Tibial nerve (tissue), 4 donors: Measurements from ENCODE around the gene SESN2. TPM values are rescaled to one million over a fixed set of nuclear protein-coding genes. Genes with fewer than 3 reads are reported as not detected.

Experiments used
- DNase-seq, 2 donors: peaks; one replicate each; pipeline ENCODE4 v3.0.0-alpha.2; 2019; ENCODE audit warnings: low spot score in 2 of 2
- H3K27ac ChIP-seq, 4 donors: fragments of 200-600 bp; sonication (generic) in 3 of 4; one replicate each; pipeline ENCODE4 v1.5.1; 2017 to 2019; ENCODE audit warnings: mild to moderate bottlenecking in 1 of 4
- H3K27me3 ChIP-seq, 2 donors: fragments of 200-600 bp; sonication (generic) in 1 of 2; one replicate each; pipeline versions ENCODE4 v1.5.1 to v1.6.0; 2017 to 2019
- H3K36me3 ChIP-seq, 3 donors: fragments of 200-600 bp; sonication (generic); one replicate each; pipeline ENCODE4 v1.5.1; 2018 to 2019
- H3K4me1 ChIP-seq, 4 donors: fragments of 200-600 bp; sonication (generic) in 3 of 4; one replicate each; pipeline ENCODE4 v1.5.1; 2017 to 2019
- H3K4me3 ChIP-seq, 4 donors: fragments of 200-600 bp; sonication (generic) in 3 of 4; one replicate each; pipeline ENCODE4 v1.5.1; 2017 to 2019; ENCODE audit warnings: mild to moderate bottlenecking in 1 of 4, moderate library complexity in 1 of 4
- H3K9me3 ChIP-seq, 4 donors: fragments of 200-600 bp; sonication (generic) in 3 of 4; one replicate each; pipeline ENCODE4 v1.5.1; 2017 to 2019
- EP300 ChIP-seq, 2 donors: sonication (generic); formaldehyde crosslinking; IDR thresholded peaks; one replicate each; pipeline ENCODE4 v1.6.1; 2017; ENCODE audit warnings: antibody characterized with exemption in 2 of 2, mild to moderate bottlenecking in 1 of 2
- POLR2A ChIP-seq, 2 donors: fragments of 450-650 bp; IDR thresholded peaks; one replicate each; pipeline ENCODE4 v1.6.1; 2017; ENCODE audit warnings: antibody characterized with exemption in 2 of 2, mild to moderate bottlenecking in 2 of 2, moderate library complexity in 2 of 2
- WGBS, 2 donors: methylation state at CpG; one replicate each; pipeline ENCODE4 v1.1.5; 2018; 5-methylcytosine and 5-hydroxymethylcytosine counted together
- total RNA-seq, 4 donors: library from RNA; depleted of rRNA; stranded (reverse); fragments of >200 nt; gene quantifications; one replicate each; pipeline ENCODE4 v1.1.0, GENCODE V29; 2016
- TF ChIP-seq, protein P1 (sequence below), 5 experiments: fragments of 200-600 bp in 3 of 5; fragments of 450-650 bp in 2 of 5; sonication (generic) in 3 of 5; IDR thresholded peaks; one replicate each; pipeline ENCODE4 v1.5.1; 2016 to 2019; ENCODE audit warnings: antibody characterized with exemption in 5 of 5, mild to moderate bottlenecking in 3 of 5, moderate library complexity in 2 of 5

SESN2 gene
- total RNA-seq, 4 donors from 2014 or later, result 6.9 to 16.2 (median 8.9) TPM

DNA sequence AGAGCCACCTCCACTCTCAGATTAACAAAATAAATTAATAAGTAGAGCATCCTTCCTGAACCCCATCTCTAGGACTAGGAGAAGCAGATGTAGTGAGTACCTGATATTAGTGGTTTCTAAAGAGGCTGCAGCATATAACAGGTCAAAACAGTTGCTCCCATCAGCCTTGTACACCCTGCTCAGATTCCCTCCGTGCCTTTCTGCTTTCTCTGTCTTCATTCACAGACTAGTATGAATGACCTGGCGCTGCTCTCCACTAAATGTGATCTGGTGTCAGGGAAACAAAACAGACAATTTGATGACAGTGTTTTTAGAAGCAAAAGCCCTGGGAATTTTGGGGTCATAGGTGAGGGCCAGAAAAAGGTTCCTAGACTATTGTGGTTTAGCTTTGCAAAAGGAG lies 8.3 kb downstream of the SESN2 start:
- Histone ChIP-seq H3K36me3 (peaks cover 0 to 26% (median 0%) of the 10 kb centered on the region in 3 donors), H3K9me3 (no peaks in the 10 kb centered on the region), H3K27ac (no peak overlapping the region), H3K4me3 (no peak overlapping the region), H3K4me1 (no peaks in the 10 kb centered on the region), H3K27me3 (no peaks in the 10 kb centered on the region)
- 79 to 80% methylated on average over 2 of the region's 2 CpGs for WGBS, 2 donors
- DNase-seq, result no peak
- TF ChIP-seq EP300 (IDR thresholded peaks at IDR 0.05) (no peak), POLR2A (IDR thresholded peaks at IDR 0.05) (no peak)
- TF ChIP-seq, protein P1, sequence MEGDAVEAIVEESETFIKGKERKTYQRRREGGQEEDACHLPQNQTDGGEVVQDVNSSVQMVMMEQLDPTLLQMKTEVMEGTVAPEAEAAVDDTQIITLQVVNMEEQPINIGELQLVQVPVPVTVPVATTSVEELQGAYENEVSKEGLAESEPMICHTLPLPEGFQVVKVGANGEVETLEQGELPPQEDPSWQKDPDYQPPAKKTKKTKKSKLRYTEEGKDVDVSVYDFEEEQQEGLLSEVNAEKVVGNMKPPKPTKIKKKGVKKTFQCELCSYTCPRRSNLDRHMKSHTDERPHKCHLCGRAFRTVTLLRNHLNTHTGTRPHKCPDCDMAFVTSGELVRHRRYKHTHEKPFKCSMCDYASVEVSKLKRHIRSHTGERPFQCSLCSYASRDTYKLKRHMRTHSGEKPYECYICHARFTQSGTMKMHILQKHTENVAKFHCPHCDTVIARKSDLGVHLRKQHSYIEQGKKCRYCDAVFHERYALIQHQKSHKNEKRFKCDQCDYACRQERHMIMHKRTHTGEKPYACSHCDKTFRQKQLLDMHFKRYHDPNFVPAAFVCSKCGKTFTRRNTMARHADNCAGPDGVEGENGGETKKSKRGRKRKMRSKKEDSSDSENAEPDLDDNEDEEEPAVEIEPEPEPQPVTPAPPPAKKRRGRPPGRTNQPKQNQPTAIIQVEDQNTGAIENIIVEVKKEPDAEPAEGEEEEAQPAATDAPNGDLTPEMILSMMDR (IDR thresholded peaks at IDR 0.05), result no peak

DNA sequence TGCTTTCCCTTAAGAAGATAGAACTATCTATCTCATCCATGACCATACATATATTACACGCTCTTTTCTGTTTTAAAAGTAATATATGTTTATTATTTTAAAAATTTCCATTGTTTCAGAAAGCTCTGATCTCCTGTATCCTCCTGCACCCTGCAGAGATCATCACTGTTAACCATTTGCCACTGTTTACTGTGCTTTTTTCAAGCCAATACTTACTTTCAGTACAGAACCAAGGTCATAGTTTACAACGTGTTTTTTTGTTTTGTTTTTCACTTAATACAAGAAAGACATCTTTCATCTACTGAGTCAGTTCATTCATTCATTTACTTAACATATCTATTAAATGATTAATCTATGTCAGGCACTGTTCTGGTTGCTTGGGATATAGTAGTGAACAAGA lies 10.2 kb downstream of the SESN2 start:
- WGBS, 2 donors, result 66 to 67% methylated on average over 2 of the region's 2 CpGs
- no peaks in the 10 kb centered on the region for H3K4me1 ChIP-seq
- H3K36me3 ChIP-seq, result peaks cover 0 to 45% (median 0%) of the 10 kb centered on the region in 3 donors
- no peaks in the 10 kb centered on the region for H3K27me3 ChIP-seq
- DNase-seq, result no peak
- TF ChIP-seq EP300 (IDR thresholded peaks at IDR 0.05) (no peak), POLR2A (IDR thresholded peaks at IDR 0.05) (no peak)
- TF ChIP-seq, protein P1 (IDR thresholded peaks at IDR 0.05), result no peak
- no peaks in the 10 kb centered on the region for H3K9me3 ChIP-seq
- H3K4me3 ChIP-seq, result no peak overlapping the region
- no peak overlapping the region for H3K27ac ChIP-seq

DNA sequence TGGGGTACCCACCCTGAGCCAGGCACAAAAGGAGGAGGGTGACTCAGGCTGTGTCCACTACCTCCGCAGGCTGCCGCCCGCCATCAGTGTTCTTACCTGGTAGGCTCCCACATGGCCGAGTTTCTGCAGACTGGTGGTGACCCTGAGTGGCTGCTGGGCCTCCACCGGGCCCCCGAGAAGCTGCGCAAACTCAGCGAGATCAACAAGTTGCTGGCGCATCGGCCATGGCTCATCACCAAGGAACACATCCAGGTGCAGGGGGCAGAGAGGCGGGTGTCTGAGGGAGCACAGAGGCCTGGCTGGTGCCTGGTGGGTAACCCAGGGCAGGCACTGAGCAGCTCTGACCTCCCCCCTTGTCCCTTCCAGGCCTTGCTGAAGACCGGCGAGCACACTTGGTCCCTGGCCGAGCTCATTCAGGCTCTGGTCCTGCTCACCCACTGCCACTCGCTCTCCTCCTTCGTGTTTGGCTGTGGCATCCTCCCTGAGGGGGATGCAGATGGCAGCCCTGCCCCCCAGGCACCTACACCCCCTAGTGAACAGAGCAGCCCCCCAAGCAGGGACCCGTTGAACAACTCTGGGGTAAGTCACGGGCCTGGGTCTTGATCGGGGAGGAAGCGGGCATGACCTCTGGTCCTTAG lies 13.0 kb downstream of the SESN2 start:
- TF ChIP-seq, protein P1 (IDR thresholded peaks at IDR 0.05), result no peak
- TF ChIP-seq EP300 (IDR thresholded peaks at IDR 0.05), result no peak
- TF ChIP-seq POLR2A (IDR thresholded peaks at IDR 0.05), result no peak
- Histone ChIP-seq H3K4me1 (no peaks in the 10 kb centered on the region), H3K27ac (no peak overlapping the region), H3K36me3 (peaks cover 0 to 71% (median 0%) of the 10 kb centered on the region in 3 donors), H3K9me3 (no peaks in the 10 kb centered on the region), H3K27me3 (no peaks in the 10 kb centered on the region), H3K4me3 (no peak overlapping the region)
- 93% methylated on average over 18 to 20 of the region's 20 CpGs for WGBS, 2 donors
- DNase-seq, result no peak

DNA sequence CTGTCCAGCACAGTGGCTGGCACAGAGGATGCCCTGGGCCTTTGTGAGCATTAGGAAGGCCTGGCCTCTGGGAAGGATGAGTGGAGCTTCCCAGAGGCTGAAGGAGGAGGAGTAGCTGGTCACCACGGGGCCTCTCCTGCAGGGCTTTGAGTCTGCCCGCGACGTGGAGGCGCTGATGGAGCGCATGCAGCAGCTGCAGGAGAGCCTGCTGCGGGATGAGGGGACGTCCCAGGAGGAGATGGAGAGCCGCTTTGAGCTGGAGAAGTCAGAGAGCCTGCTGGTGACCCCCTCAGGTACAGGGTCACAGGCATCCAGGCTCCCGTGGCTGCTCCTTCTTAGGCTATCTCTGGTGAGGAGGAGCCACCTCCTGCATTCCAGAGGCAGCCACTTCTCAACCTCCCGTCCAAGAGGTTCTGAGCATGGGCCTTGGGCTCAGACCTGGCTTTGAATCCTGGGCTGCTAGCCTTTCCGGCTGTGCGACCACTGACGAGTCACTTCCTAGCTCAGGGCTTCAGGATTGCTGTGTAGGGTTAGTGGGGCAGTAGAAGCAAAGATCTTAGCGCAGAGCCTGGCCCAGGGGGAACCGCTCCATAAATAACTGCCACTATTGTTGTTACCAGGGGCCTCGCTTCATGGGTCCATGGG lies 14.0 kb downstream of the SESN2 start:
- Histone ChIP-seq H3K4me3 (no peak overlapping the region), H3K27ac (no peak overlapping the region), H3K27me3 (no peaks in the 10 kb centered on the region), H3K9me3 (no peaks in the 10 kb centered on the region), H3K4me1 (no peaks in the 10 kb centered on the region), H3K36me3 (peaks cover 0 to 81% (median 0%) of the 10 kb centered on the region in 3 donors)
- DNase-seq, result no peak
- 68 to 89% methylated on average over 16 to 17 of the region's 17 CpGs for WGBS, 2 donors
- TF ChIP-seq EP300 (IDR thresholded peaks at IDR 0.05) (no peak), POLR2A (IDR thresholded peaks at IDR 0.05) (no peak)
- TF ChIP-seq, protein P1 (IDR thresholded peaks at IDR 0.05), result no peak

DNA sequence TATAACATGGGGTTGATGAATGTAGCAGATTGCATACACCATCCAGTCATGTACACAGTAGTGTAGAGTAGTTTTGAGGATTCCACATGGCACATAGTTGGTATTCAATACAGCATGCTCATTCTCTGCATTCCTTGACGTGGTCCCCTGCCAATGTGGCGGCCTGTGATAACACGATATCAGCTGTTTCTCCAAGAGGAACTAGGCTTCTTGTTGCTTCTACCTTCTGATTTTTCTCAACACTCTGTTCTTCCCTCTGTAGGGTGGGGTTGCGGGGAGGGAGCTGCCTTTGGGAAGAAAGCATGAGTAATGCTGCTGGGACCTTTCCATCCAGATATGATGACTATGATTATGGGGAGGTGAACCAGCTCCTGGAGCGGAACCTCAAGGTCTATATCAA lies 19.4 kb downstream of the SESN2 start:
- H3K27ac ChIP-seq, result no peak overlapping the region
- H3K9me3 ChIP-seq, result no peaks in the 10 kb centered on the region
- 89 to 94% methylated on average over 5 of the region's 5 CpGs for WGBS, 2 donors
- H3K36me3 ChIP-seq, result peaks cover 0 to 92% (median 0%) of the 10 kb centered on the region in 3 donors
- H3K4me1 ChIP-seq, result no peaks in the 10 kb centered on the region
- no peaks in the 10 kb centered on the region for H3K27me3 ChIP-seq
- H3K4me3 ChIP-seq, result no peak overlapping the region
- TF ChIP-seq, protein P1 (IDR thresholded peaks at IDR 0.05), result no peak
- TF ChIP-seq EP300 (IDR thresholded peaks at IDR 0.05) (no peak), POLR2A (IDR thresholded peaks at IDR 0.05) (no peak)
- no peak for DNase-seq
